ENCODE measurements around the gene SLC37A3. TPM values are rescaled to one million over a fixed set of nuclear protein-coding genes. Genes with fewer than 3 reads are reported as not detected.

Gene SLC37A3
- total RNA-seq, 1 experiment from 2014 or later, result 46.4 TPM

GRCh38 chr7:140439359-140439758, 41.0 kb upstream of the SLC37A3 start:
- no peak overlapping the region for H3K4me3 ChIP-seq (ENCODE audit: low read depth, low read length)
- no peak overlapping the region for H3K27ac Mint-ChIP-seq (ENCODE audit: unreplicated experiment)
- no peaks in the 10 kb centered on the region for H3K9me3 ChIP-seq
- no peaks in the 10 kb centered on the region for H3K36me3 ChIP-seq (ENCODE audit: control insufficient read depth, insufficient read depth, low read length)
- ChIA-PET CTCF (no interaction called here), POLR2A (no interaction called here)
- H3K4me1 ChIP-seq, result 0 out of 2 replicates have a peak, but pooled peaks cover 5% of the 10 kb centered on the region
- no peaks in the 10 kb centered on the region for H3K36me3 Mint-ChIP-seq (ENCODE audit: insufficient read depth, unreplicated experiment)
- TF ChIP-seq CTCF (IDR thresholded peaks at IDR 0.05; ENCODE audit: insufficient read depth in 1 of 2, low read depth in 1 of 2, low read length in 1 of 2, severe bottlenecking in 1 of 2, unreplicated experiment in 1 of 2), result no peak
- no peaks in the 10 kb centered on the region for H3K27me3 Mint-ChIP-seq (ENCODE audit: insufficient read depth, unreplicated experiment)
- H3K4me3 Mint-ChIP-seq (ENCODE audit: unreplicated experiment), result no peak overlapping the region
- no peak for DNase-seq
- H3K4me1 Mint-ChIP-seq (ENCODE audit: low read depth, unreplicated experiment), result no peaks in the 10 kb centered on the region
- no peaks in the 10 kb centered on the region for H3K27me3 ChIP-seq (replicated peaks; ENCODE audit: control insufficient read depth, insufficient read depth, low read length)
- no TSS peak for BruUV-seq (replicated peaks)
- H3K9me3 Mint-ChIP-seq (ENCODE audit: unreplicated experiment), result no peaks in the 10 kb centered on the region
- intact Hi-C loops (cut with micrococcal nuclease; ENCODE audit: unreplicated experiment), result no loop called here

GRCh38 chr7:140435252-140435895, 37.0 kb upstream of the SLC37A3 start:
- H3K36me3 Mint-ChIP-seq (ENCODE audit: insufficient read depth, unreplicated experiment), result no peaks in the 10 kb centered on the region
- no TSS peak for BruUV-seq (replicated peaks)
- no peaks in the 10 kb centered on the region for H3K27me3 Mint-ChIP-seq (ENCODE audit: insufficient read depth, unreplicated experiment)
- Histone ChIP-seq H3K27me3 (replicated peaks; ENCODE audit: control insufficient read depth, insufficient read depth, low read length) (no peaks in the 10 kb centered on the region), H3K4me1 (0 out of 2 replicates have a peak, but pooled peaks cover 5% of the 10 kb centered on the region), H3K9me3 (no peaks in the 10 kb centered on the region), H3K36me3 (ENCODE audit: control insufficient read depth, insufficient read depth, low read length) (no peaks in the 10 kb centered on the region), H3K4me3 (ENCODE audit: low read depth, low read length) (no peak overlapping the region)
- ChIA-PET POLR2A (no interaction called here), CTCF (no interaction called here)
- intact Hi-C loops (cut with micrococcal nuclease; ENCODE audit: unreplicated experiment), result no loop called here
- no peak for TF ChIP-seq CTCF (IDR thresholded peaks at IDR 0.05; ENCODE audit: insufficient read depth in 1 of 2, low read depth in 1 of 2, low read length in 1 of 2, severe bottlenecking in 1 of 2, unreplicated experiment in 1 of 2)
- H3K4me3 Mint-ChIP-seq (ENCODE audit: unreplicated experiment), result no peak overlapping the region
- H3K27ac Mint-ChIP-seq (ENCODE audit: unreplicated experiment), result no peak overlapping the region
- DNase-seq, result no peak
- no peaks in the 10 kb centered on the region for H3K9me3 Mint-ChIP-seq (ENCODE audit: unreplicated experiment)
- no peaks in the 10 kb centered on the region for H3K4me1 Mint-ChIP-seq (ENCODE audit: low read depth, unreplicated experiment)

- Mint-ChIP-seq H3K27ac (ENCODE audit: unreplicated experiment) (no peak overlapping the region), H3K4me1 (ENCODE audit: low read depth, unreplicated experiment) (no peaks in the 10 kb centered on the region), H3K27me3 (ENCODE audit: insufficient read depth, unreplicated experiment) (no peaks in the 10 kb centered on the region), H3K36me3 (ENCODE audit: insufficient read depth, unreplicated experiment) (no peaks in the 10 kb centered on the region), H3K4me3 (ENCODE audit: unreplicated experiment) (no peak overlapping the region), H3K9me3 (ENCODE audit: unreplicated experiment) (no peaks in the 10 kb centered on the region)
- DNase-seq, result no peak
- intact Hi-C loops (cut with micrococcal nuclease; ENCODE audit: unreplicated experiment), result no loop called here
- BruUV-seq (replicated peaks), result no TSS peak
- Histone ChIP-seq H3K36me3 (ENCODE audit: control insufficient read depth, insufficient read depth, low read length) (no peaks in the 10 kb centered on the region), H3K4me1 (no peaks in the 10 kb centered on the region), H3K27me3 (replicated peaks; ENCODE audit: control insufficient read depth, insufficient read depth, low read length) (no peaks in the 10 kb centered on the region), H3K4me3 (ENCODE audit: low read depth, low read length) (no peak overlapping the region), H3K9me3 (no peaks in the 10 kb centered on the region)
- POLR2A ChIA-PET, result no interaction called here
- TF ChIP-seq CTCF (IDR thresholded peaks at IDR 0.05; ENCODE audit: insufficient read depth in 1 of 2, low read depth in 1 of 2, low read length in 1 of 2, severe bottlenecking in 1 of 2, unreplicated experiment in 1 of 2), result no peak
- CTCF ChIA-PET, result interaction anchor here (0.6 kb wide), 1 partner anchor 136 kb away, joined by 4 read pairs; no protein-coding TSS in a partner anchor
Measured at GRCh38 chr7:140433396-140433795, 35.1 kb upstream of the SLC37A3 start.

All from Caco-2 (cell line).